Heart left ventricle (tissue), 16 donors: Measurements from ENCODE around the gene CKAP2. TPM values are rescaled to one million over a fixed set of nuclear protein-coding genes. Genes with fewer than 3 reads are reported as not detected.
"Not testable (repeated sequence)": the region's sequence is repeated elsewhere in the genome, so short reads cannot be mapped to it uniquely, and the experiment has no call there.

Source experiments
- ATAC-seq, 4 donors: fragments of 200-7000 bp; cut with Tn5 transposase; one replicate each; pipeline ENCODE4 v1.9.1; 2020 to 2022; ENCODE audit warnings: moderate library complexity in 4 of 4, mild to moderate bottlenecking in 3 of 4, moderate number of reproducible peaks in 1 of 4
- DNase-seq, 5 donors: peaks; one replicate each; pipeline ENCODE4 v3.0.0-alpha.2; 2020
- H3K27ac ChIP-seq, 12 donors: fragments of 200-600 bp; sonication (generic) in 4 of 12; one replicate each; pipeline versions ENCODE4 v1.5.0 to v1.8.0; 2016 to 2022; ENCODE audit warnings: mild to moderate bottlenecking in 2 of 12
- H3K27me3 ChIP-seq, 9 donors: fragments of 200-600 bp; sonication (generic) in 2 of 9; one replicate each; pipeline versions ENCODE4 v1.5.1 to v1.8.0; 2016 to 2022; ENCODE audit warnings: mild to moderate bottlenecking in 3 of 9
- H3K36me3 ChIP-seq, 9 donors: fragments of 200-600 bp; sonication (generic) in 2 of 9; one replicate each; pipeline versions ENCODE4 v1.5.0 to v1.8.0; 2018 to 2022; ENCODE audit warnings: mild to moderate bottlenecking in 2 of 9
- H3K4me1 ChIP-seq, 12 donors: fragments of 200-600 bp; sonication (generic) in 4 of 12; one replicate each; pipeline versions ENCODE4 v1.5.0 to v1.8.0; 2016 to 2022; ENCODE audit warnings: mild to moderate bottlenecking in 3 of 12
- H3K4me3 ChIP-seq, 12 donors: fragments of 200-600 bp; sonication (generic) in 4 of 12; one replicate each; pipeline versions ENCODE4 v1.5.0 to v1.8.0; 2017 to 2022; ENCODE audit warnings: mild to moderate bottlenecking in 9 of 12, moderate library complexity in 4 of 12
- H3K9me3 ChIP-seq, 12 donors: fragments of 200-600 bp; sonication (generic) in 4 of 12; one replicate each; pipeline versions ENCODE4 v1.5.0 to v1.8.0; 2016 to 2022; ENCODE audit warnings: mild to moderate bottlenecking in 1 of 12
- CTCF ChIP-seq, 12 donors: fragments of 200-600 bp; sonication (generic) in 4 of 12; IDR thresholded peaks; one replicate each; pipeline versions ENCODE4 v1.5.0 to v1.8.0; 2018 to 2022; ENCODE audit warnings: antibody characterized with exemption in 12 of 12, mild to moderate bottlenecking in 5 of 12
- POLR2A ChIP-seq, 2 donors: fragments of 450-650 bp; IDR thresholded peaks; one replicate each; pipeline ENCODE4 v1.6.1; 2017; ENCODE audit warnings: antibody characterized with exemption in 2 of 2, mild to moderate bottlenecking in 2 of 2, moderate library complexity in 2 of 2
- WGBS, 4 donors: extraction: QIAGEN DNeasy Blood & Tissue Kit in 2 of 4; methylation state at CpG; one replicate each; pipeline versions ENCODE4 v1.1.5 to v1.1.7; 2013 to 2018; 5-methylcytosine and 5-hydroxymethylcytosine counted together
- intact Hi-C, 10 donors: fragments of 100-400 bp; cut with DNase I; formaldehyde crosslinking; loops; one replicate each; pipeline versions ENCODE4 v1.11.1 to v1.14.2; 2022
- polyA plus RNA-seq, 2 donors: library from polyadenylated mRNA; stranded (reverse); fragments of 200-250 nt; gene quantifications; one replicate each; pipeline ENCODE4 v1.2.3, GENCODE V29; 2013
- total RNA-seq, 9 donors: library from RNA; depleted of rRNA in 2 of 9; stranded (reverse); fragments of >200 nt in 2 of 9; fragmentation: NEBNext Ultra II Directional in 3 of 9; extraction: Animal tissue kit (Norgen Biotek cat#: 25700) in 3 of 9; gene quantifications; one replicate each; pipeline versions ENCODE4 v1.1.0 to v1.2.4, GENCODE V29; 2016 to 2023
- donor health status: ischemic (EF 13 %, LVEDD 7.1; RV severe dilation, severe dysfunction).
- donor health status: healthy with polysubstance abuse.
- donor health status: DM: no; HTN: yes; CAD: no.
- donor health status: DM: no; HTN: no; CAD: no.
- donor health status: ischemic (EF 25% LVEDD 6.9; RV normal size, moderate dysfunction).
- donor health status: ischemic (EF 25% LVEDD 5.7; RV mildly dilated, moderate dysfunction).
- donor health status: healthy.
- donor health status: DM: yes; HTN: yes; CAD: no.
- donor health status: ischemic (EF 35%, LVEDD 5.7; RV mildly dilated, moderate dysfunction).
- donor health status: nonischemic (EF 11% LVEDD 7.7; RV severe dilation, severe dysfunction).
- donor health status: DM: yes; HTN: yes; CAD: no.
- donor health status: PGD.
- donor health status: ischemic (EF 29% LVEDD 5.4; RV normal size, mild dysfunction).
- donor health status: nonischemic (EF 23%, LVEDD 6.1; RV moderate dilation, normal function).

Gene CKAP2
- total and polyA plus RNA-seq, 11 donors = 1.4 to 16.1 (median 8.9) TPM

DNA sequence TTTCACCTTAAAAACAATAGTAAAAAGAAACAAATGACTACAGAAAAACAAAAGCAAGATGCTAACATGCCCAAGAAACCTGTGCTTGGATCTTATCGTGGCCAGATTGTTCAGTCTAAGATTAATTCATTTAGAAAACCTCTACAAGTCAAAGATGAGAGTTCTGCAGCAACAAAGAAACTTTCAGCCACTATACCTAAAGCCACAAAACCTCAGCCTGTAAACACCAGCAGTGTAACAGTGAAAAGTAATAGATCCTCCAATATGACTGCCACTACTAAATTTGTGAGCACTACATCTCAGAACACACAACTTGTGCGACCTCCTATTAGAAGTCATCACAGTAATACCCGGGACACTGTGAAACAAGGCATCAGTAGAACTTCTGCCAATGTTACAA, 6.0 kb downstream of the CKAP2 start:
- ATAC-seq = no peak
- Histone ChIP-seq H3K36me3 (peaks cover 0 to 73% (median 19%) of the 10 kb centered on the region in 9 donors), H3K9me3 (no peaks in the 10 kb centered on the region), H3K4me1 (peaks cover 0 to 12% (median 3%) of the 10 kb centered on the region in 12 donors), H3K4me3 (no peak overlapping the region), H3K27ac (no peak overlapping the region), H3K27me3 (no peaks in the 10 kb centered on the region)
- no peak for DNase-seq
- intact Hi-C loops = no loop called here
- TF ChIP-seq CTCF (IDR thresholded peaks at IDR 0.05) (no peak), POLR2A (IDR thresholded peaks at IDR 0.05) (no peak)
- 83 to 92% (median 88%) methylated on average over 3 of the region's 3 CpGs for WGBS, 4 donors

GRCh38 chr13:52463526-52463925, 8.2 kb downstream of the CKAP2 start:
- Histone ChIP-seq H3K27ac (no peak overlapping the region), H3K4me3 (no peak overlapping the region), H3K4me1 (no peaks in the 10 kb centered on the region), H3K27me3 (no peaks in the 10 kb centered on the region), H3K9me3 (no peaks in the 10 kb centered on the region), H3K36me3 (peaks cover 0 to 79% (median 19%) of the 10 kb centered on the region in 9 donors)
- ATAC-seq = no peak
- no peak for DNase-seq
- no peak for TF ChIP-seq POLR2A (IDR thresholded peaks at IDR 0.05)
- TF ChIP-seq CTCF (IDR thresholded peaks at IDR 0.05) = no peak
- 80 to 88% (median 84%) methylated on average over 4 of the region's 4 CpGs for WGBS, 4 donors
- intact Hi-C loops = no loop called here

DNA sequence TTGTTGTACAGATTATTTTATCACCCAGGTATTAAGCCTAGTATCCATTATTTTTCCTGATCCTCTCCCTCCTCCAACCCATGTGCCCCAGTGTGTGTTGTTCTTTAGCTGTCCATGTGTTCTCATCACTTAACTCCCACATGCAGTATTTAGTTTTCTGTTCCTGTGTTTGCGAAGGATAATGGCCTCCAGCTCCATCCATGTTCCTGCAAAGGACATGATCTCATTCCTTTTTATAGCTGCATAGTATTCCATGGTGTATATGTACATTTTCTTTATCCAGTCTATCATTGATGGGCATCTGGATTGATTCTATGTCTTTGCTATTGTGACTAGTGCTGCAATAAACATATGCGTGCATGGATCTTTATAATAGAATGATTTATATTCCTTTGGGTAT, 13.2 kb downstream of the CKAP2 start:
- H3K4me1 ChIP-seq, H3K4me3 ChIP-seq, DNase-seq, H3K27ac ChIP-seq, H3K27me3 ChIP-seq, ATAC-seq, intact Hi-C loops, H3K9me3 ChIP-seq: not testable (repeated sequence)
- 98 to 100% (median 99%) methylated on average over 2 of the region's 2 CpGs for WGBS, 4 donors
- peaks cover 0 to 71% (median 3%) of the 10 kb centered on the region in 9 donors for H3K36me3 ChIP-seq

GRCh38 chr13:52480677-52481428, 25.6 kb downstream of the CKAP2 start:
- H3K9me3 ChIP-seq, DNase-seq, H3K4me1 ChIP-seq, H3K27ac ChIP-seq, H3K4me3 ChIP-seq, H3K27me3 ChIP-seq, ATAC-seq, intact Hi-C loops, H3K36me3 ChIP-seq: not testable (repeated sequence)
- 86 to 90% (median 88%) methylated on average over 5 to 6 of the region's 7 CpGs for WGBS, 4 donors

DNA sequence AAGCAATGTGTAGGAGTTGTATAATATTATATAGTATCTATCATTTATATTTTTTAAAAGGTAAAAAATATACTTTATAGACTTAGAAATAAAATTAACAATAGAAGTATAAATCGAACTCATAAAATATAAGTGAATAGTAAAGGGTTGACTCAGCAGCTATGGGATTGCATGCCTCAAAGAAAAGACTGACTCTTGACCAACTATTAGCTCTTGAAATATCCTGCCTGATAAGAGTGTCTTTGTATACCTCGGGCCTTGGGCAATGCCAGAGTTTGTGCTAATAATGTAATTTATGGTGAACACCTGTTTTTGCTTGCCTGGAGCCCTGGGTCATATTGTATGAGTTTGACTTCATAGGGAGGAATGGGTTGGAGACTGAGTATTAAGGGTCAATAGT, 31.8 kb downstream of the CKAP2 start:
- DNase-seq, H3K4me3 ChIP-seq, ATAC-seq, H3K36me3 ChIP-seq, H3K27me3 ChIP-seq, intact Hi-C loops, H3K27ac ChIP-seq, H3K9me3 ChIP-seq, H3K4me1 ChIP-seq: not testable (repeated sequence)
- WGBS, 4 donors = 61 to 72% (median 69%) methylated on average over 2 of the region's 2 CpGs

- ATAC-seq, H3K4me1 ChIP-seq, intact Hi-C loops, H3K27me3 ChIP-seq, H3K27ac ChIP-seq, DNase-seq, H3K4me3 ChIP-seq, H3K36me3 ChIP-seq, H3K9me3 ChIP-seq: not testable (repeated sequence)
- no CpG with 5 or more reads among the region's 22 CpGs for WGBS, 4 donors
Observed at GRCh38 chr13:52488763-52489162, 33.5 kb downstream of the CKAP2 start.

DNA sequence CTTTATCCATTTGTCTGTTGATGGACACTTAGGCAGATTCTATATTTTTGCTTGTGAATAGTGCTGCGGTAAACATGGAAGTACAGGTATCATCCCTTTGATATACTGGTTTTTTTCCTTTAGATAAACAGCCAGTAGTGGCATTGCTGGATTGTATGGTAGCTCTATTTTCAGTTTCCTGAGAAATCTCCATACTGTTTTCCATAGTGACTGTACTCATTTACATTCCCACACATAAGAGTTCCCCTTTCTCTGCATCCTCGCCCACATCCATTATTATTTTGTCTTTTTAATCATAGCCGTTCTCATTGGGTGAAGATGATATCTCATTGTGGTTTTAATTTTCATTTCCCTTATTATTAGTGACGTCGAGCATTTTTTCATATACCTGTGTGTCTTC, 35.7 kb downstream of the CKAP2 start:
- H3K27me3 ChIP-seq, intact Hi-C loops, H3K27ac ChIP-seq, DNase-seq, H3K4me1 ChIP-seq, H3K36me3 ChIP-seq, H3K9me3 ChIP-seq, ATAC-seq, H3K4me3 ChIP-seq: not testable (repeated sequence)
- WGBS, 4 donors = 85 to 93% (median 90%) methylated on average over 2 to 5 of the region's 5 CpGs

- H3K27ac ChIP-seq, H3K4me1 ChIP-seq, H3K27me3 ChIP-seq, DNase-seq, intact Hi-C loops, ATAC-seq, H3K9me3 ChIP-seq, H3K4me3 ChIP-seq, H3K36me3 ChIP-seq: not testable (repeated sequence)
- WGBS, 4 donors = 68 to 98% (median 72%) methylated on average over 3 to 5 of the region's 5 CpGs
Observed at GRCh38 chr13:52494241-52494640, 39.0 kb downstream of the CKAP2 start.

- H3K27ac ChIP-seq, H3K36me3 ChIP-seq, H3K27me3 ChIP-seq, H3K4me1 ChIP-seq, DNase-seq, ATAC-seq, intact Hi-C loops, H3K4me3 ChIP-seq: not testable (repeated sequence)
- H3K9me3 ChIP-seq = peaks cover 0 to 11% (median 2%) of the 10 kb centered on the region in 12 donors
- WGBS, 4 donors = 66 to 100% (median 78%) methylated on average over 2 to 3 of the region's 3 CpGs
Observed at GRCh38 chr13:52497979-52498378, 42.7 kb downstream of the CKAP2 start.
